Measurements from ENCODE around the gene NAV2. TPM values are rescaled to one million over a fixed set of nuclear protein-coding genes. Genes with fewer than 3 reads are reported as not detected.

NAV2 gene
- total RNA-seq, 1 experiment from 2014 or later, result 63.5 TPM

GRCh38 chr11:19940831-19941230, 228.2 kb downstream of the NAV2 start:
- no peak for TF ChIP-seq CTCF (IDR thresholded peaks at IDR 0.05; ENCODE audit: insufficient read depth in 1 of 2, low read depth in 1 of 2, low read length in 1 of 2, severe bottlenecking in 1 of 2, unreplicated experiment in 1 of 2)
- no peak for DNase-seq
- Histone ChIP-seq H3K9me3 (no peaks in the 10 kb centered on the region), H3K27me3 (replicated peaks; ENCODE audit: control insufficient read depth, insufficient read depth, low read length) (no peaks in the 10 kb centered on the region), H3K4me3 (ENCODE audit: low read depth, low read length) (no peak overlapping the region), H3K4me1 (peaks cover under 1% of the 10 kb centered on the region), H3K36me3 (ENCODE audit: control insufficient read depth, insufficient read depth, low read length) (no peaks in the 10 kb centered on the region)
- no peaks in the 10 kb centered on the region for H3K4me1 Mint-ChIP-seq (ENCODE audit: low read depth, unreplicated experiment)
- CTCF ChIA-PET, result no interaction called here
- no TSS peak for BruUV-seq (replicated peaks)
- POLR2A ChIA-PET, result no interaction called here
- H3K9me3 Mint-ChIP-seq (ENCODE audit: unreplicated experiment), result no peaks in the 10 kb centered on the region
- no peaks in the 10 kb centered on the region for H3K36me3 Mint-ChIP-seq (ENCODE audit: insufficient read depth, unreplicated experiment)
- no peaks in the 10 kb centered on the region for H3K27me3 Mint-ChIP-seq (ENCODE audit: insufficient read depth, unreplicated experiment)
- intact Hi-C loops (cut with micrococcal nuclease; ENCODE audit: unreplicated experiment), result no loop called here
- H3K27ac Mint-ChIP-seq (ENCODE audit: unreplicated experiment), result no peak overlapping the region
- H3K4me3 Mint-ChIP-seq (ENCODE audit: unreplicated experiment), result no peak overlapping the region

GRCh38 chr11:19946681-19947080, 234.0 kb downstream of the NAV2 start:
- H3K36me3 Mint-ChIP-seq (ENCODE audit: insufficient read depth, unreplicated experiment), result no peaks in the 10 kb centered on the region
- BruUV-seq (replicated peaks), result no TSS peak
- Histone ChIP-seq H3K9me3 (no peaks in the 10 kb centered on the region), H3K36me3 (ENCODE audit: control insufficient read depth, insufficient read depth, low read length) (no peaks in the 10 kb centered on the region; the same call in 1 of the 2 replicates), H3K4me1 (peaks cover 16% of the 10 kb centered on the region), H3K4me3 (ENCODE audit: low read depth, low read length) (no peak overlapping the region), H3K27me3 (replicated peaks; ENCODE audit: control insufficient read depth, insufficient read depth, low read length) (no peaks in the 10 kb centered on the region)
- intact Hi-C loops (cut with micrococcal nuclease; ENCODE audit: unreplicated experiment), result no loop called here
- no peak for TF ChIP-seq CTCF (IDR thresholded peaks at IDR 0.05; ENCODE audit: insufficient read depth in 1 of 2, low read depth in 1 of 2, low read length in 1 of 2, severe bottlenecking in 1 of 2, unreplicated experiment in 1 of 2)
- no peaks in the 10 kb centered on the region for H3K9me3 Mint-ChIP-seq (ENCODE audit: unreplicated experiment)
- POLR2A ChIA-PET, result no interaction called here
- H3K27me3 Mint-ChIP-seq (ENCODE audit: insufficient read depth, unreplicated experiment), result no peaks in the 10 kb centered on the region
- CTCF ChIA-PET, result no interaction called here
- no peak overlapping the region for H3K4me3 Mint-ChIP-seq (ENCODE audit: unreplicated experiment)
- no peak for DNase-seq
- no peak overlapping the region for H3K27ac Mint-ChIP-seq (ENCODE audit: unreplicated experiment)
- peaks cover 3% of the 10 kb centered on the region for H3K4me1 Mint-ChIP-seq (ENCODE audit: low read depth, unreplicated experiment)

- CTCF ChIA-PET, result no interaction called here
Measured at GRCh38 chr11:19947537-19948114, 235.0 kb downstream of the NAV2 start.

More at GRCh38 chr11:19947537-19948114, 235.0 kb downstream of the NAV2 start:
- no peaks in the 10 kb centered on the region; the same call in 1 of the 2 replicates for H3K36me3 ChIP-seq (ENCODE audit: control insufficient read depth, insufficient read depth, low read length)
- no peaks in the 10 kb centered on the region for H3K27me3 Mint-ChIP-seq (ENCODE audit: insufficient read depth, unreplicated experiment)
- H3K36me3 Mint-ChIP-seq (ENCODE audit: insufficient read depth, unreplicated experiment), result no peaks in the 10 kb centered on the region
- DNase-seq, result no peak
- intact Hi-C loops (cut with micrococcal nuclease; ENCODE audit: unreplicated experiment), result no loop called here
- POLR2A ChIA-PET, result no interaction called here
- no peak overlapping the region for H3K4me3 Mint-ChIP-seq (ENCODE audit: unreplicated experiment)
- H3K4me1 ChIP-seq, result peaks cover 26% of the 10 kb centered on the region
- H3K27ac Mint-ChIP-seq (ENCODE audit: unreplicated experiment), result no peak overlapping the region
- no peak for TF ChIP-seq CTCF (IDR thresholded peaks at IDR 0.05; ENCODE audit: insufficient read depth in 1 of 2, low read depth in 1 of 2, low read length in 1 of 2, severe bottlenecking in 1 of 2, unreplicated experiment in 1 of 2)
- H3K27me3 ChIP-seq (replicated peaks; ENCODE audit: control insufficient read depth, insufficient read depth, low read length), result no peaks in the 10 kb centered on the region
- no peaks in the 10 kb centered on the region for H3K9me3 ChIP-seq
- H3K4me1 Mint-ChIP-seq (ENCODE audit: low read depth, unreplicated experiment), result peaks cover 8% of the 10 kb centered on the region
- H3K4me3 ChIP-seq (ENCODE audit: low read depth, low read length), result no peak overlapping the region
- no TSS peak for BruUV-seq (replicated peaks)
- H3K9me3 Mint-ChIP-seq (ENCODE audit: unreplicated experiment), result no peaks in the 10 kb centered on the region
